Measurements from ENCODE around the gene OCRL.

DNA sequence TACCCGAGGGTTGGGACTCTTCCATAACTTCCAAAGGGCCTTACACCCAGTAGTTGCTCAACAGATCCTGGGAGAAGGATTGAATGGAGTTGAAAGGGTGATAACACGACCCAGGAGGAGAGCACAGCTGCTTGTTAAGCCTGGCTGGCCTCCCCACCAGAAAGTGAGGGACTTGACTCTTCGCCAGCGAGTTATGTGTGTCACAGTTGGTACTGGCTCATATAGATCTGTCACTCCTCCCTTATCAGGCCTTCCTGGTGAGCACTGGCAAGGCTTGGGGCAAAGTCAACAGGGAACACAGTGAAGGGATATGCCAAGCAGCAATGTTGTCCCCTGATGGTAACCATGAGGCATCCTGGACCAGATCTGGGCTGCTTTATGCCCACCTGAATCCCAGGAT lies 78.9 kb downstream of the OCRL start:
- no peak for TF ChIP-seq POLR2A (IDR thresholded peaks at IDR 0.05)
- TF ChIP-seq, protein P1, sequence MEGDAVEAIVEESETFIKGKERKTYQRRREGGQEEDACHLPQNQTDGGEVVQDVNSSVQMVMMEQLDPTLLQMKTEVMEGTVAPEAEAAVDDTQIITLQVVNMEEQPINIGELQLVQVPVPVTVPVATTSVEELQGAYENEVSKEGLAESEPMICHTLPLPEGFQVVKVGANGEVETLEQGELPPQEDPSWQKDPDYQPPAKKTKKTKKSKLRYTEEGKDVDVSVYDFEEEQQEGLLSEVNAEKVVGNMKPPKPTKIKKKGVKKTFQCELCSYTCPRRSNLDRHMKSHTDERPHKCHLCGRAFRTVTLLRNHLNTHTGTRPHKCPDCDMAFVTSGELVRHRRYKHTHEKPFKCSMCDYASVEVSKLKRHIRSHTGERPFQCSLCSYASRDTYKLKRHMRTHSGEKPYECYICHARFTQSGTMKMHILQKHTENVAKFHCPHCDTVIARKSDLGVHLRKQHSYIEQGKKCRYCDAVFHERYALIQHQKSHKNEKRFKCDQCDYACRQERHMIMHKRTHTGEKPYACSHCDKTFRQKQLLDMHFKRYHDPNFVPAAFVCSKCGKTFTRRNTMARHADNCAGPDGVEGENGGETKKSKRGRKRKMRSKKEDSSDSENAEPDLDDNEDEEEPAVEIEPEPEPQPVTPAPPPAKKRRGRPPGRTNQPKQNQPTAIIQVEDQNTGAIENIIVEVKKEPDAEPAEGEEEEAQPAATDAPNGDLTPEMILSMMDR (IDR thresholded peaks at IDR 0.05) = no peak

All from prostate gland (tissue), 2 donors.